Colonic mucosa (tissue), 4 donors: ENCODE data around the gene FTL. TPM values are rescaled to one million over a fixed set of nuclear protein-coding genes. Genes with fewer than 3 reads are reported as not detected.
"Not testable (repeated sequence)": the region's sequence is repeated elsewhere in the genome, so short reads cannot be mapped to it uniquely, and the experiment has no call there.

Source experiments
- DNase-seq: peaks from one replicate; pipeline ENCODE4 v3.0.0-alpha.2; 2020
- H3K27ac ChIP-seq: fragments of 200-600 bp; one replicate; pipeline ENCODE4 v1.8.0; 2021
- H3K27me3 ChIP-seq: fragments of 200-600 bp; one replicate; pipeline ENCODE4 v1.8.0; 2021
- H3K36me3 ChIP-seq: fragments of 200-600 bp; one replicate; pipeline ENCODE4 v1.8.0; 2021
- H3K4me1 ChIP-seq: fragments of 200-600 bp; one replicate; pipeline ENCODE4 v1.8.0; 2021; ENCODE audit warnings: mild to moderate bottlenecking
- H3K4me3 ChIP-seq: fragments of 200-600 bp; one replicate; pipeline ENCODE4 v1.8.0; 2021
- H3K9ac ChIP-seq, 2 donors: one replicate each; pipeline ENCODE4 v1.7.0; 2013; ENCODE audit warnings: control low read depth in 2 of 2, low read depth in 2 of 2, low read length in 2 of 2
- H3K9me3 ChIP-seq: fragments of 200-600 bp; one replicate; pipeline ENCODE4 v1.8.0; 2021
- CTCF ChIP-seq: fragments of 200-600 bp; IDR thresholded peaks from one replicate; pipeline ENCODE4 v1.8.0; 2022; ENCODE audit warnings: antibody characterized with exemption, mild to moderate bottlenecking
- intact Hi-C: fragments of 100-400 bp; cut with DNase I; formaldehyde crosslinking; loops from one replicate; pipeline ENCODE4 v1.14.1; 2022
- total RNA-seq, 2 donors: library from RNA; stranded (reverse); fragmentation: NEBNext Ultra II Directional in 1 of 2; extraction: Animal tissue kit (Norgen Biotek cat#: 25700) in 1 of 2; gene quantifications; one replicate each; pipeline ENCODE4 v1.2.1, GENCODE V29; 2021
- donor health status: healthy.
- donor health status: DM: no; HTN: no; CAD: no.
- donor health status: DM: no; HTN: no; CAD: no.

Gene FTL
- total RNA-seq, 2 donors from 2014 or later, result 1,463 to 1,600 TPM

- intact Hi-C loops, result no loop called here
- no peak overlapping the region for H3K9ac ChIP-seq
- DNase-seq, result no peak
- no peaks in the 10 kb centered on the region for H3K27me3 ChIP-seq
- H3K36me3 ChIP-seq, result no peaks in the 10 kb centered on the region
- H3K4me3 ChIP-seq, result no peak overlapping the region
- no peaks in the 10 kb centered on the region for H3K9me3 ChIP-seq
- no peaks in the 10 kb centered on the region for H3K4me1 ChIP-seq
- TF ChIP-seq CTCF, result no peak
- H3K27ac ChIP-seq, result no peak overlapping the region
Observed at GRCh38 chr19:48921721-48922500, 43.2 kb upstream of the FTL start.

- Histone ChIP-seq H3K4me3 (no peak overlapping the region), H3K9ac (no peak overlapping the region), H3K36me3 (no peaks in the 10 kb centered on the region), H3K9me3 (no peaks in the 10 kb centered on the region), H3K27ac (no peak overlapping the region), H3K4me1 (no peaks in the 10 kb centered on the region), H3K27me3 (no peaks in the 10 kb centered on the region)
- no peak for DNase-seq
- TF ChIP-seq CTCF, result no peak
- intact Hi-C loops, result no loop called here
Observed at GRCh38 chr19:48922548-48923490, 42.3 kb upstream of the FTL start.

GRCh38 chr19:48925240-48925843 is 39.8 kb upstream of the FTL start:
- H3K27ac ChIP-seq, result no peak overlapping the region
- intact Hi-C loops, result no loop called here
- no peaks in the 10 kb centered on the region for H3K9me3 ChIP-seq
- no peak overlapping the region for H3K4me3 ChIP-seq
- H3K4me1 ChIP-seq, result no peaks in the 10 kb centered on the region
- no peaks in the 10 kb centered on the region for H3K27me3 ChIP-seq
- no peaks in the 10 kb centered on the region for H3K36me3 ChIP-seq
- no peak for DNase-seq
- H3K9ac ChIP-seq, result no peak overlapping the region
- TF ChIP-seq CTCF, result no peak

- H3K36me3 ChIP-seq, H3K4me1 ChIP-seq, H3K9ac ChIP-seq, H3K4me3 ChIP-seq, DNase-seq, intact Hi-C loops, H3K27ac ChIP-seq, H3K27me3 ChIP-seq, H3K9me3 ChIP-seq: not testable (repeated sequence)
Observed at GRCh38 chr19:48925890-48926289, 39.2 kb upstream of the FTL start.

GRCh38 chr19:48926909-48927308 is 38.2 kb upstream of the FTL start:
- Histone ChIP-seq H3K4me1 (no peaks in the 10 kb centered on the region), H3K36me3 (no peaks in the 10 kb centered on the region), H3K9me3 (no peaks in the 10 kb centered on the region), H3K27me3 (no peaks in the 10 kb centered on the region), H3K27ac (no peak overlapping the region), H3K9ac (no peak overlapping the region), H3K4me3 (no peak overlapping the region)
- TF ChIP-seq CTCF, result no peak
- intact Hi-C loops, result no loop called here
- peak; percentile 42 for DNase-seq

- H3K36me3 ChIP-seq, H3K9ac ChIP-seq, H3K27ac ChIP-seq, DNase-seq, intact Hi-C loops, H3K27me3 ChIP-seq, H3K9me3 ChIP-seq, H3K4me1 ChIP-seq, H3K4me3 ChIP-seq: not testable (repeated sequence)
Observed at GRCh38 chr19:48927692-48928091, 37.4 kb upstream of the FTL start.
